ENCODE data around the gene SPOCK2. TPM values are rescaled to one million over a fixed set of nuclear protein-coding genes. Genes with fewer than 3 reads are reported as not detected.

Gene SPOCK2
- total and polyA plus RNA-seq, 2 donors (not counting 1 experiment from before 2014, with no cell fraction given): 39.1 to 139 TPM

DNA sequence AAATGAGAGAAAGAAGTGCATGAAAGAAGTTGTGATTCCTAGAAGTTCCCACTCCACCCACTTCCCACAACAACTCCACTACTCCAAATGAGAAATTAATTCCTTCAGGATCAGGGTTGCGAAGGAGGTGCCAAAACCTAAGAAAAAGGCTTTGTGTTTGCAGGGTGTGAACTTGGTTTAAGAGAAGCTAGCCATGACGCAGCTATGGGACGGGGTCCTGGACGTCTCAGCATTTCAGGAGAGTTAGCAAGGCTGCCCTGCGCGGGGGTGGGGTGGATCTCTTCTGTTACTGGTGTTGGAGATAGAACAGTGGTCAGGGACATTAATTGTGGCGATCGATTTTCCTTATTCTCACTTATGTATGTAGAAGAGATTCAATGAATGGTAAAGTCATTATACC lies 63.0 kb downstream of the SPOCK2 start:
- H3K4me1 Mint-ChIP-seq: peaks cover 4% of the 10 kb centered on the region
- Histone ChIP-seq H3K4me3 (ENCODE audit: control extremely low read depth in 1 of 5, extremely low read depth in 1 of 5, insufficient read depth in 1 of 5, low read depth in 2 of 5, low read length in 4 of 5) (no peak overlapping the region), H3K79me2 (ENCODE audit: control insufficient read depth, insufficient read depth, low read length) (no peaks in the 10 kb centered on the region), H3K27me3 (replicated peaks in 1 of 4; ENCODE audit: control extremely low read depth in 1 of 4, control insufficient read depth in 3 of 4, insufficient read depth in 4 of 4, low read length in 3 of 4) (peaks cover 0 to 3% (median under 1%) of the 10 kb centered on the region in 4 experiments), H4K20me1 (ENCODE audit: control insufficient read depth, insufficient read depth, low read length, poor library complexity, severe bottlenecking) (no peaks in the 10 kb centered on the region), H2AFZ (ENCODE audit: insufficient read depth, low read depth, low read length, poor library complexity, severe bottlenecking) (no peak overlapping the region), H3K4me2 (replicated peaks; ENCODE audit: low read depth, low read length, poor library complexity, severe bottlenecking) (no peak overlapping the region), H3K9me3 (ENCODE audit: control extremely low read depth in 1 of 3, control insufficient read depth in 2 of 3, insufficient read depth in 1 of 3, low read length in 2 of 3) (no peaks in the 10 kb centered on the region), H3K36me3 (replicated peaks in 1 of 2; ENCODE audit: control extremely low read depth in 1 of 2, control insufficient read depth in 1 of 2, extremely low read depth in 1 of 2, insufficient read depth in 2 of 2, low read length in 1 of 2) (no peaks in the 10 kb centered on the region), H3K4me1 (ENCODE audit: control insufficient read depth in 2 of 2, insufficient read depth in 2 of 2, low read length in 2 of 2) (no peaks in the 10 kb centered on the region), H3K9ac (ENCODE audit: low read length) (no peak overlapping the region), H3K27ac (ENCODE audit: low read length in 2 of 2) (no peak overlapping the region)
- ChIA-PET POLR2A (no interaction called here), CTCF (interaction anchor here (0.6 kb wide), 1 partner anchor 12 kb away, joined by 3 read pairs; no protein-coding TSS in a partner anchor)
- H3K9me3 Mint-ChIP-seq (ENCODE audit: insufficient read depth): peaks cover 3% of the 10 kb centered on the region
- ATAC-seq (ENCODE audit: low read depth): no peak
- WGBS (ENCODE audit: insufficient coverage): 100% methylated on average over 5 of the region's 8 CpGs
- intact Hi-C loops (cut with micrococcal nuclease): no loop called here
- TF ChIP-seq, protein P1, sequence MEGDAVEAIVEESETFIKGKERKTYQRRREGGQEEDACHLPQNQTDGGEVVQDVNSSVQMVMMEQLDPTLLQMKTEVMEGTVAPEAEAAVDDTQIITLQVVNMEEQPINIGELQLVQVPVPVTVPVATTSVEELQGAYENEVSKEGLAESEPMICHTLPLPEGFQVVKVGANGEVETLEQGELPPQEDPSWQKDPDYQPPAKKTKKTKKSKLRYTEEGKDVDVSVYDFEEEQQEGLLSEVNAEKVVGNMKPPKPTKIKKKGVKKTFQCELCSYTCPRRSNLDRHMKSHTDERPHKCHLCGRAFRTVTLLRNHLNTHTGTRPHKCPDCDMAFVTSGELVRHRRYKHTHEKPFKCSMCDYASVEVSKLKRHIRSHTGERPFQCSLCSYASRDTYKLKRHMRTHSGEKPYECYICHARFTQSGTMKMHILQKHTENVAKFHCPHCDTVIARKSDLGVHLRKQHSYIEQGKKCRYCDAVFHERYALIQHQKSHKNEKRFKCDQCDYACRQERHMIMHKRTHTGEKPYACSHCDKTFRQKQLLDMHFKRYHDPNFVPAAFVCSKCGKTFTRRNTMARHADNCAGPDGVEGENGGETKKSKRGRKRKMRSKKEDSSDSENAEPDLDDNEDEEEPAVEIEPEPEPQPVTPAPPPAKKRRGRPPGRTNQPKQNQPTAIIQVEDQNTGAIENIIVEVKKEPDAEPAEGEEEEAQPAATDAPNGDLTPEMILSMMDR (IDR thresholded peaks at IDR 0.05): no peak
- TF ChIP-seq EZH2 (IDR thresholded peaks at IDR 0.05; ENCODE audit: borderline replicate concordance, insufficient read depth, low read depth, low read length, poor library complexity, severe bottlenecking): no peak
- no peak overlapping the region for H3K4me3 Mint-ChIP-seq
- no peak overlapping the region for H3K27ac Mint-ChIP-seq
- DNase-seq: no peak
- peaks cover 14% of the 10 kb centered on the region for H3K27me3 Mint-ChIP-seq

DNA sequence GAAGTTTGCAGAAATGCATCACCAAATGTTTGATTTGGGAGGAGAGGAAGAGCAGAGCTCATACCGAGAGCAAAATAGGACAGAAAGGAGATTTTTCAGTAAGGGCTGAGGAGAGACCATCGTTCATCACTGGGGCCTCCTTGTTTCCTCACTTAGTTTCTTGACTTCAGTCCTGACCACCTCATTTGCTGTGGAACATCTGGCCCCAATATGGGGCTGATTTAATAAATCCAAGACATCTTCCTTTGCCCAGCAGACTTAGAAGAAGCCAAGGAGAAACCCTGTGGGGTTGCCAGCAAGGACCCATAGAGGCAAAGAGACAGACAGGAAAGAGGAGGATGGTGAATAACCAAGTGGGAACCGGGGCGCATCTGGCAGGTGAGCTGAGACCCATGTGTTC lies 63.8 kb downstream of the SPOCK2 start:
- no peaks in the 10 kb centered on the region for H3K36me3 ChIP-seq (replicated peaks in 1 of 2; ENCODE audit: control extremely low read depth in 1 of 2, control insufficient read depth in 1 of 2, extremely low read depth in 1 of 2, insufficient read depth in 2 of 2, low read length in 1 of 2)
- intact Hi-C loops (cut with micrococcal nuclease): no loop called here
- Mint-ChIP-seq H3K4me1 (peaks cover 4% of the 10 kb centered on the region), H3K27ac (no peak overlapping the region), H3K9me3 (ENCODE audit: insufficient read depth) (peaks cover 3% of the 10 kb centered on the region), H3K27me3 (peaks cover 11% of the 10 kb centered on the region), H3K4me3 (no peak overlapping the region)
- ChIA-PET CTCF (no interaction called here), POLR2A (no interaction called here)
- H2AFZ ChIP-seq (ENCODE audit: insufficient read depth, low read depth, low read length, poor library complexity, severe bottlenecking): no peak overlapping the region
- no peaks in the 10 kb centered on the region for H4K20me1 ChIP-seq (ENCODE audit: control insufficient read depth, insufficient read depth, low read length, poor library complexity, severe bottlenecking)
- ATAC-seq (ENCODE audit: low read depth) (no peak), DNase-seq (no peak)
- no peak overlapping the region for H3K4me3 ChIP-seq (ENCODE audit: control extremely low read depth in 1 of 5, extremely low read depth in 1 of 5, insufficient read depth in 1 of 5, low read depth in 2 of 5, low read length in 4 of 5)
- WGBS (ENCODE audit: insufficient coverage): 97% methylated on average over 3 of the region's 4 CpGs
- H3K27ac ChIP-seq (ENCODE audit: low read length in 2 of 2): no peak overlapping the region
- TF ChIP-seq EZH2 (IDR thresholded peaks at IDR 0.05; ENCODE audit: borderline replicate concordance, insufficient read depth, low read depth, low read length, poor library complexity, severe bottlenecking): no peak
- TF ChIP-seq, protein P1 (IDR thresholded peaks at IDR 0.05): no peak
- H3K9me3 ChIP-seq (ENCODE audit: control extremely low read depth in 1 of 3, control insufficient read depth in 2 of 3, insufficient read depth in 1 of 3, low read length in 2 of 3): no peaks in the 10 kb centered on the region
- no peaks in the 10 kb centered on the region for H3K79me2 ChIP-seq (ENCODE audit: control insufficient read depth, insufficient read depth, low read length)
- H3K27me3 ChIP-seq (replicated peaks in 1 of 4; ENCODE audit: control extremely low read depth in 1 of 4, control insufficient read depth in 3 of 4, insufficient read depth in 4 of 4, low read length in 3 of 4): peaks cover 0 to 3% (median 0%) of the 10 kb centered on the region in 4 experiments
- no peak overlapping the region for H3K4me2 ChIP-seq (replicated peaks; ENCODE audit: low read depth, low read length, poor library complexity, severe bottlenecking)
- no peak overlapping the region for H3K9ac ChIP-seq (ENCODE audit: low read length)
- no peaks in the 10 kb centered on the region for H3K4me1 ChIP-seq (ENCODE audit: control insufficient read depth in 2 of 2, insufficient read depth in 2 of 2, low read length in 2 of 2)

Data from B cell (primary cell).